Measurements from ENCODE around the gene STX2.

DNA sequence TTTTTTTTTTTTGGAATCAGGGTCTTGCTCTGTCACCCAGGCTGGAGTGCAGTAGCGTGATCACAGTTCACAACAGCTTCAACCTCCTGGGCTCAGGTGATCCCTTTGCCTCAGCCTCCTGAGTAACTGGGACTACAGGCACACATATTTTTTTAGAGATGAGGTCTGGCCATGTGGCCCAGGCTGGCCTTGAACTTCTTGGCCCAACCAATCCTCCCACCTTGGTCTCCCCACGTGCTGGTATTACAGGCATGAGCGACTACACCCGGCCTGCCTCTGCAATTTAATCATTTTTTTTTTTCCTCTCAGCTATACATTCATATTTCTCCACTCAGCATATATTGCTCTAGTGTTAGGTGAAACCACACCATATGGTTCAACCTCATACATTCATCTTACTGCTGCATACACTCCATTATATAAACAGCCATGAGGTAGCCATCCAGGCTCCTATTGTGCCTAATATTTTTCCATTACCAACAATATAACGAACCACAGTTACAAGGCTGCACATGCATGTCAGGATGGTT is 7.1 kb downstream of the STX2 start:
- TF ChIP-seq, protein P1, sequence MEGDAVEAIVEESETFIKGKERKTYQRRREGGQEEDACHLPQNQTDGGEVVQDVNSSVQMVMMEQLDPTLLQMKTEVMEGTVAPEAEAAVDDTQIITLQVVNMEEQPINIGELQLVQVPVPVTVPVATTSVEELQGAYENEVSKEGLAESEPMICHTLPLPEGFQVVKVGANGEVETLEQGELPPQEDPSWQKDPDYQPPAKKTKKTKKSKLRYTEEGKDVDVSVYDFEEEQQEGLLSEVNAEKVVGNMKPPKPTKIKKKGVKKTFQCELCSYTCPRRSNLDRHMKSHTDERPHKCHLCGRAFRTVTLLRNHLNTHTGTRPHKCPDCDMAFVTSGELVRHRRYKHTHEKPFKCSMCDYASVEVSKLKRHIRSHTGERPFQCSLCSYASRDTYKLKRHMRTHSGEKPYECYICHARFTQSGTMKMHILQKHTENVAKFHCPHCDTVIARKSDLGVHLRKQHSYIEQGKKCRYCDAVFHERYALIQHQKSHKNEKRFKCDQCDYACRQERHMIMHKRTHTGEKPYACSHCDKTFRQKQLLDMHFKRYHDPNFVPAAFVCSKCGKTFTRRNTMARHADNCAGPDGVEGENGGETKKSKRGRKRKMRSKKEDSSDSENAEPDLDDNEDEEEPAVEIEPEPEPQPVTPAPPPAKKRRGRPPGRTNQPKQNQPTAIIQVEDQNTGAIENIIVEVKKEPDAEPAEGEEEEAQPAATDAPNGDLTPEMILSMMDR (IDR thresholded peaks at IDR 0.05), result no peak
- TF ChIP-seq POLR2A (IDR thresholded peaks at IDR 0.05), result no peak

Measured in testis (tissue), 2 donors.